SU-DHL-6 (cell line): ENCODE measurements around the gene EXD3.

Experiments used
- H2AFZ ChIP-seq: fragments of 200-600 bp; sonication (generic); 2 replicates; pipeline ENCODE4 v1.6.1; 2014; ENCODE audit warnings: low read depth, mild to moderate bottlenecking, moderate library complexity, mixed read lengths, antibody characterized with exemption, low read length; ENCODE audit not compliant: severe bottlenecking
- H3F3A ChIP-seq: fragments of 200-600 bp; shearing (Covaris generic); 2 replicates; pipeline ENCODE4 v1.6.0; 2016; ENCODE audit warnings: antibody characterized with exemption, mild to moderate bottlenecking; ENCODE audit not compliant: insufficient read depth
- H3K27ac ChIP-seq: fragments of 200-600 bp; sonication (generic); 2 replicates; pipeline ENCODE4 v1.5.1; 2016; ENCODE audit warnings: low read depth, mild to moderate bottlenecking, low read length, moderate library complexity, mixed read lengths
- H3K27me3 ChIP-seq: fragments of 200-600 bp; sonication (generic), shearing (Covaris generic); 2 replicates; pipeline ENCODE4 v1.6.0; 2014; ENCODE audit warnings: mild to moderate bottlenecking, low read length
- H3K36me3 ChIP-seq: fragments of 200-600 bp; sonication (generic); 2 replicates; pipeline ENCODE4 v1.6.1; 2014; ENCODE audit warnings: mild to moderate bottlenecking, low read length, mixed read lengths
- H3K4me2 ChIP-seq: fragments of 300-600, 200-600 bp; shearing (Covaris generic), sonication (generic); 2 replicates; pipeline ENCODE4 v1.6.0; 2014; ENCODE audit warnings: low read length, low read depth, mild to moderate bottlenecking; ENCODE audit not compliant: poor library complexity, severe bottlenecking
- H3K4me3 ChIP-seq: fragments of 200-600 bp; sonication (generic); 2 replicates; pipeline ENCODE4 v1.5.1; 2014; ENCODE audit warnings: antibody characterized with exemption, low read length, mild to moderate bottlenecking, mixed read lengths; ENCODE audit not compliant: insufficient read depth, poor library complexity, severe bottlenecking
- H3K79me2 ChIP-seq: fragments of 200-600 bp; sonication (generic); 2 replicates; pipeline ENCODE4 v1.6.1; 2014; ENCODE audit warnings: mild to moderate bottlenecking, low read length, moderate library complexity; ENCODE audit not compliant: insufficient read depth
- H3K9ac ChIP-seq: fragments of 200-600 bp; sonication (generic); 2 replicates; pipeline ENCODE4 v1.7.0; 2014; ENCODE audit warnings: mild to moderate bottlenecking, low read length
- H3K9me2 ChIP-seq: fragments of 200-600 bp; sonication (generic); replicated peaks from 2 replicates; pipeline ENCODE4 v1.6.1; 2014; ENCODE audit warnings: low read length; ENCODE audit not compliant: insufficient read depth
- H3K9me3 ChIP-seq: fragments of 200-600 bp; sonication (generic); 2 replicates; pipeline ENCODE4 v1.6.1; 2014; ENCODE audit warnings: low read length, mixed read lengths; ENCODE audit not compliant: insufficient read depth
- H4K20me1 ChIP-seq: fragments of 200-600 bp; sonication (generic); 2 replicates; pipeline ENCODE4 v1.6.1; 2014; ENCODE audit warnings: low read depth, mild to moderate bottlenecking, antibody characterized with exemption, low read length, moderate library complexity, mixed read lengths
- CTCF ChIP-seq: fragments of 200-600 bp; sonication (generic); IDR thresholded peaks from one replicate; pipeline ENCODE4 v1.5.1; 2017; ENCODE audit warnings: antibody characterized with exemption, mild to moderate bottlenecking, low read length, moderate library complexity; ENCODE audit not compliant: insufficient read depth, poor library complexity, severe bottlenecking
- EZH2phosphoT487 ChIP-seq: fragments of 200-600 bp; sonication (generic), shearing (Covaris generic); conservative IDR thresholded peaks from 2 replicates; pipeline ENCODE4 v1.6.1; 2018; ENCODE audit warnings: mild to moderate bottlenecking, antibody characterized with exemption, low read length, moderate library complexity, mixed read lengths

The EXD3 gene

DNA sequence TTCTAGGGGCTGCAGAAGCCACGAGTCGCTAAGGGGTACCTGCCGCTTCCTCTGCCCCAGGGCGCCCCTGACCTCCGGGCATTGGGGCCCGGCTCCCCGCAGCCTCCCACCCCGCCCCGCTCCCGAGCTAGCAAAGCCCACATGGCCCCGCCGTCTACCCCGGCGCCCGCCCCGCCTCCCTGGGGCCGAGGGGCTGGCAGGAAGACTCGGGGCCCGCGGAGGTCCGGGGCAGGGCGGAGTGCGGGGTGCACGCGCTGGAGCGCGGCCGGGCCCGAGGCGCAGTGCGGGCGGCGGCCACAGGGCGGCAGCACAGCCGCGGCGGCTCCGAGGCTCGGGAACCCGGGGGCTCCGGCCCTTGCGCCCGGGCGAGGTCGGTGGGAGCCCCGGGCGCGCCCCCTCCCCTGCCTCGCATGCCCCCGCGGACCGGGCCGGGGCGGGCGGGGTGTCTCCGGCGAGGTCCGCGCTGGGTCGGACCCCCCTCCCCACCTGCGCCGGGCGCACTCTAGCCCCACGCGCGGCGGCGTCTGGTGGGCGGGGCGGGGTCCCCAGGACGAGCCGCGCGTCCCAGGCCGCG is 127.6 kb downstream of the EXD3 start:
- Histone ChIP-seq H3K27ac (no peak overlapping the region), H4K20me1 (no peaks in the 10 kb centered on the region), H3K9me3 (no peaks in the 10 kb centered on the region), H3K36me3 (no peaks in the 10 kb centered on the region), H3K4me3 (no peak overlapping the region), H3K9ac (no peak overlapping the region), H3F3A (0 out of 2 replicates have a peak, but pooled peaks cover 2% of the 10 kb centered on the region), H3K4me2 (no peak overlapping the region), H3K9me2 (no peaks in the 10 kb centered on the region), H2AFZ (no peak overlapping the region), H3K27me3 (no peaks in the 10 kb centered on the region), H3K79me2 (no peaks in the 10 kb centered on the region)
- TF ChIP-seq CTCF: no peak
- no peak for TF ChIP-seq EZH2phosphoT487

- Histone ChIP-seq H3K4me2 (no peak overlapping the region), H3K27ac (no peak overlapping the region), H3K9ac (no peak overlapping the region), H4K20me1 (no peaks in the 10 kb centered on the region), H3K27me3 (no peaks in the 10 kb centered on the region), H3K9me3 (no peaks in the 10 kb centered on the region), H3F3A (0 out of 2 replicates have a peak, but pooled peaks cover 2% of the 10 kb centered on the region), H3K4me3 (no peak overlapping the region), H3K36me3 (no peaks in the 10 kb centered on the region), H3K9me2 (no peaks in the 10 kb centered on the region), H2AFZ (no peak overlapping the region), H3K79me2 (no peaks in the 10 kb centered on the region)
- TF ChIP-seq EZH2phosphoT487: no peak
- no peak for TF ChIP-seq CTCF
These were observed 128.2 kb downstream of the EXD3 start for GRCh38 chr9:137294681-137295237.

GRCh38 chr9:137294091-137294680 is 128.8 kb downstream of the EXD3 start:
- H3K27me3 ChIP-seq: no peaks in the 10 kb centered on the region
- TF ChIP-seq EZH2phosphoT487 (no peak), CTCF (no peak)
- H3K4me2 ChIP-seq: no peak overlapping the region
- H3K79me2 ChIP-seq: no peaks in the 10 kb centered on the region
- H4K20me1 ChIP-seq: no peaks in the 10 kb centered on the region
- H3K9me3 ChIP-seq: no peaks in the 10 kb centered on the region
- no peak overlapping the region for H3K4me3 ChIP-seq
- no peak overlapping the region for H3K9ac ChIP-seq
- no peaks in the 10 kb centered on the region for H3K36me3 ChIP-seq
- no peak overlapping the region for H3K27ac ChIP-seq
- no peak overlapping the region for H2AFZ ChIP-seq
- no peaks in the 10 kb centered on the region for H3K9me2 ChIP-seq
- 0 out of 2 replicates have a peak, but pooled peaks cover 2% of the 10 kb centered on the region for H3F3A ChIP-seq
